Naive thymus-derived CD4-positive, alpha-beta T cell (primary cell): ENCODE measurements around the gene NEMP2. TPM values are rescaled to one million over a fixed set of nuclear protein-coding genes. Genes with fewer than 3 reads are reported as not detected.

ENCODE experiments used
- ATAC-seq: fragments of 150-1000 bp; cut with Tn5 transposase; 2 replicates; pipeline ENCODE4 v1.10.0; 2021; ENCODE audit warnings: mild to moderate bottlenecking, moderate library complexity
- CTCF ChIA-PET: fragments of 350-600 bp; sonication (Branson Sonifier 250); formaldehyde crosslinking; loops from one replicate; lab custom pipeline; 2021; ENCODE audit warnings: antibody characterized with exemption; lab: Charles Lee
- POLR2A ChIA-PET: fragments of 350-600 bp; sonication (Branson Sonifier 250); formaldehyde crosslinking; loops from one replicate; lab custom pipeline; 2021; ENCODE audit warnings: antibody characterized with exemption, inconsistent platforms; lab: Charles Lee
- DNase-seq, 9 donors: peaks; one replicate each; pipeline versions ENCODE4 v3.0.0 to v3.0.0-alpha.2; 2020 to 2022; ENCODE audit warnings: mixed read lengths in 1 of 9
- H3K27ac ChIP-seq: one replicate; pipeline ENCODE4 v1.7.0; 2013; ENCODE audit warnings: mild to moderate bottlenecking, low read depth, low read length, moderate library complexity
- H3K27me3 ChIP-seq, 2 donors: one replicate each; pipeline ENCODE4 v1.7.0; 2013; ENCODE audit warnings: low read length in 2 of 2, mild to moderate bottlenecking in 2 of 2, moderate library complexity in 2 of 2; ENCODE audit not compliant: control insufficient read depth in 2 of 2, insufficient read depth in 2 of 2
- H3K36me3 ChIP-seq, 3 experiments: 1 replicate in 2 of 3; 2 replicates in 1 of 3; pipeline ENCODE4 v1.7.0; 2013; ENCODE audit warnings: low read length in 3 of 3, mild to moderate bottlenecking in 3 of 3, moderate library complexity in 1 of 3; ENCODE audit not compliant: insufficient read depth in 3 of 3, control insufficient read depth in 2 of 3
- H3K4me1 ChIP-seq, 2 donors: one replicate each; pipeline ENCODE4 v1.7.0; 2013; ENCODE audit warnings: low read length in 2 of 2, mild to moderate bottlenecking in 2 of 2, moderate library complexity in 1 of 2; ENCODE audit not compliant: control insufficient read depth in 2 of 2, insufficient read depth in 2 of 2
- H3K4me3 ChIP-seq: 2 replicates; pipeline ENCODE4 v1.7.0; 2013; ENCODE audit warnings: mild to moderate bottlenecking, low read length
- H3K9me3 ChIP-seq, 3 experiments: 1 replicate in 2 of 3; 2 replicates in 1 of 3; pipeline ENCODE4 v1.7.0; 2013; ENCODE audit warnings: low read length in 3 of 3; ENCODE audit not compliant: control insufficient read depth in 2 of 3
- H3K27ac Mint-ChIP-seq, 9 donors: one replicate each; pipeline ENCODE4 v1.8.0; 2020 to 2022; ENCODE audit warnings: mixed read lengths in 9 of 9, mild to moderate bottlenecking in 8 of 9, moderate library complexity in 5 of 9, inconsistent platforms in 2 of 9
- H3K27me3 Mint-ChIP-seq, 5 donors: one replicate each; pipeline ENCODE4 v1.8.0; 2021 to 2022; ENCODE audit warnings: mixed read lengths in 5 of 5, mild to moderate bottlenecking in 1 of 5
- H3K36me3 Mint-ChIP-seq, 5 donors: one replicate each; pipeline ENCODE4 v1.8.0; 2020 to 2022; ENCODE audit warnings: mixed read lengths in 5 of 5, mild to moderate bottlenecking in 3 of 5, inconsistent platforms in 1 of 5
- H3K4me1 Mint-ChIP-seq, 7 donors: one replicate each; pipeline ENCODE4 v1.8.0; 2020 to 2022; ENCODE audit warnings: mixed read lengths in 7 of 7, mild to moderate bottlenecking in 3 of 7, inconsistent platforms in 1 of 7
- H3K4me3 Mint-ChIP-seq, 10 donors: one replicate each; pipeline ENCODE4 v1.8.0; 2020 to 2022; ENCODE audit warnings: mild to moderate bottlenecking in 10 of 10, mixed read lengths in 10 of 10, moderate library complexity in 6 of 10, inconsistent platforms in 2 of 10
- H3K9me3 Mint-ChIP-seq, 11 donors: one replicate each; pipeline ENCODE4 v1.8.0; 2020 to 2022; ENCODE audit warnings: mixed read lengths in 11 of 11, mild to moderate bottlenecking in 4 of 11, inconsistent platforms in 1 of 11, moderate library complexity in 1 of 11
- intact Hi-C, 2 donors: fragments of 100-400 bp; cut with micrococcal nuclease; formaldehyde crosslinking; loops; one replicate each; pipeline ENCODE4 v1.15.1; 2023
- polyA plus RNA-seq, 2 donors: library from polyadenylated mRNA; unstranded; fragments of 300-500 nt; fragmentation: Illumina TruSeq; gene quantifications; one replicate each; pipeline ENCODE4 v1.2.3, GENCODE V29; 2021
- total RNA-seq, 6 experiments: library from RNA in 5 of 6; stranded (reverse) in 5 of 6; gene quantifications; 1 replicate in 5 of 6; 2 replicates in 1 of 6; pipeline ENCODE4 v1.2.3 and lab custom pipeline; 2021 to 2026

Gene NEMP2
- total and polyA plus RNA-seq, 7 experiments from 2014 or later: 10.0 to 30.8 (median 17.3) TPM

- Mint-ChIP-seq H3K9me3 (no peaks in the 10 kb centered on the region), H3K4me3 (no peak overlapping the region), H3K27ac (peak overlapping the region in 8 of 9 donors; percentile 56 to 91 (median 78)), H3K36me3 (peaks cover 11 to 44% (median 17%) of the 10 kb centered on the region in 5 donors), H3K27me3 (no peaks in the 10 kb centered on the region), H3K4me1 (peaks cover 4 to 21% (median 9%) of the 10 kb centered on the region in 7 donors)
- CTCF ChIA-PET: interaction anchor here (0.7 kb wide), 1 partner anchor 173 kb away, joined by 3 read pairs; no protein-coding TSS in a partner anchor
- Histone ChIP-seq H3K36me3 (peaks cover 8 to 54% (median 8%) of the 10 kb centered on the region in 3 experiments), H3K27ac (no peak overlapping the region), H3K4me3 (no peak overlapping the region), H3K27me3 (no peaks in the 10 kb centered on the region), H3K4me1 (no peaks in the 10 kb centered on the region), H3K9me3 (no peaks in the 10 kb centered on the region)
- POLR2A ChIA-PET: interaction anchor here (1.4 to 1.5 kb wide), 2 partner anchors 10 to 27 kb away, joined by 5 to 6 read pairs; no protein-coding TSS in a partner anchor
- intact Hi-C loops: loop anchor here in 1 of 2 donors (5.0 kb wide), 1 partner anchor 55 kb away; no protein-coding TSS in a partner anchor
- ATAC-seq (no peak), DNase-seq (no peak)
Observed at GRCh38 chr2:190507135-190507534, 27.4 kb downstream of the NEMP2 start.

DNA sequence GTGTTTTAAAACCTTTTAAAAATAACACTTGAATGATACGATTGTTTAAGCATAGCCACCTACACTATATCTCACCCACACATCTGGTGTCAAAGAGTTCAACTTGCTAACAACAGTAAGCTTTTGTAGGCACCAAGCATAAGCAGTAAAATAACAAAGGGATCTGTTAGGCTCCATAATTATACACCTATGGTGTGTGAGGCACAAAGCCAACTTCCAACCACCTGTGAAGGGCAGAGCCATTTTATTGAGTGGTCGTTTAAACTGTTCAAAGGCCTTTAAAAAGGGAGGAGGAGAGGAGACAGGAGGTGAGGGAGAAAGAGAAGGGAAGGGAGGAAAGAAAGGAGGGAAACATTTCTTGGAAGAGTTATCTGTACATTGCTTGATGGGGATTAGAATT, 27.9 kb downstream of the NEMP2 start:
- no peaks in the 10 kb centered on the region for H3K9me3 ChIP-seq
- Mint-ChIP-seq H3K36me3 (peaks cover 11 to 44% (median 17%) of the 10 kb centered on the region in 5 donors), H3K4me1 (peaks cover 4 to 21% (median 10%) of the 10 kb centered on the region in 7 donors), H3K27me3 (no peaks in the 10 kb centered on the region), H3K4me3 (no peak overlapping the region), H3K27ac (peak overlapping the region in 8 of 9 donors; percentile 39 to 91 (median 78)), H3K9me3 (no peaks in the 10 kb centered on the region)
- POLR2A ChIA-PET: interaction anchor here (1.4 to 1.5 kb wide), 2 partner anchors 10 to 27 kb away, joined by 5 to 6 read pairs; no protein-coding TSS in a partner anchor
- no peak for ATAC-seq
- H3K4me1 ChIP-seq: no peaks in the 10 kb centered on the region
- intact Hi-C loops: loop anchor here in 1 of 2 donors (5.0 kb wide), 1 partner anchor 54 kb away; no protein-coding TSS in a partner anchor
- no peak overlapping the region for H3K27ac ChIP-seq
- no peak for DNase-seq
- CTCF ChIA-PET: interaction anchor here (0.7 to 1.0 kb wide), 2 partner anchors 123 to 173 kb away, joined by 3 read pairs; no protein-coding TSS in a partner anchor
- no peaks in the 10 kb centered on the region for H3K27me3 ChIP-seq
- no peak overlapping the region for H3K4me3 ChIP-seq
- H3K36me3 ChIP-seq: peaks cover 8 to 59% (median 8%) of the 10 kb centered on the region in 3 experiments

DNA sequence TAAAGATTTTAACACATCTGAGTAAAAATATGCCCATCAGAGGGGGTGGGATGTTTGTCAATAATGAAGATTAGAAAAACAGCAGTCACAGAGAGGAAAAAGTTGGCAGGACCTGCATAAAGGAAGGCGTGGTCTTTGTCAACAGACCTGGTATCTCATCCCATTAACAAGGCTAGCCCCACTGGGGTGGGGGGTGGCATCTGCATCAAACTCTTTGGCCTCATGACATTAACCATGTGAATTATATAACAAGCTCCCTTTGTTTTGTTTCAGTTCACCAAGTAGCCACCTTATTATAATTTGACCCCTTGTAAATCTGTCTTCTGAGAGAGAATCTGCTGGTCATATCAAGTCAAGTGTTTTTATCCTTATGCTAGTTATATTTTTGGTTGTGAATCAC, 28.8 kb downstream of the NEMP2 start:
- Histone ChIP-seq H3K9me3 (no peaks in the 10 kb centered on the region), H3K27me3 (no peaks in the 10 kb centered on the region), H3K4me3 (no peak overlapping the region), H3K4me1 (no peaks in the 10 kb centered on the region), H3K27ac (no peak overlapping the region), H3K36me3 (peaks cover 8 to 68% (median 13%) of the 10 kb centered on the region in 3 experiments)
- H3K4me3 Mint-ChIP-seq: no peak overlapping the region
- ChIA-PET POLR2A (interaction anchor here (1.0 kb wide), 1 partner anchor 14 kb away, joined by 3 read pairs; no protein-coding TSS in a partner anchor), CTCF (interaction anchor here (0.6 to 1.0 kb wide), 2 partner anchors 70 to 122 kb away, joined by 3 read pairs; no protein-coding TSS in a partner anchor)
- intact Hi-C loops: loop anchor here in 1 of 2 donors (5.0 kb wide), 1 partner anchor 53 kb away; no protein-coding TSS in a partner anchor
- H3K4me1 Mint-ChIP-seq: peaks cover 5 to 25% (median 10%) of the 10 kb centered on the region in 7 donors
- DNase-seq: no peak
- no peaks in the 10 kb centered on the region for H3K27me3 Mint-ChIP-seq
- H3K36me3 Mint-ChIP-seq: peaks cover 11 to 48% (median 20%) of the 10 kb centered on the region in 5 donors
- H3K9me3 Mint-ChIP-seq: no peaks in the 10 kb centered on the region
- ATAC-seq: no peak
- H3K27ac Mint-ChIP-seq: peak overlapping the region in 7 of 9 donors; percentile 43 to 79 (median 74)

DNA sequence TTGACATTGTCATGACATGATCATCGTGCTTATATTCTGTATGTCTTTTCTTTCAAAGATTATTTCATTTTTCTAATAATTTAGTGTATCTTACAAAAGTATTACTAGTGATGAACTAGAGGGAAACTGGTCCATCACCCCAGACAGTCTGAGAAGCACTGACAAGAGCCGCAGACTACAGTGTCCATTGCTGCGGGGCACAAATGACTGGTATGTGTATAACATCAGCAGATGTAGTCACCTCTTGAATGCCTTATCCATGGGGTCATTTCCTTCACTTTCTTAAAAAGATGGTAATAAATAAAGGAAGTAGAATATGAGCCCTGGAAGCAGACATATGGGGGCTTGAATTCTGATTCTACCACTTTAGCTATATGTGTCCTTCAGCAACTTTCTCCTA, 29.6 kb downstream of the NEMP2 start:
- intact Hi-C loops: loop anchor here in 1 of 2 donors (5.0 kb wide), 1 partner anchor 53 kb away; no protein-coding TSS in a partner anchor

GRCh38 chr2:190503088-190503487, 31.4 kb downstream of the NEMP2 start:
- Histone ChIP-seq H3K27me3 (no peaks in the 10 kb centered on the region), H3K4me3 (no peak overlapping the region), H3K9me3 (no peaks in the 10 kb centered on the region), H3K4me1 (no peaks in the 10 kb centered on the region), H3K36me3 (peaks cover 18 to 76% (median 19%) of the 10 kb centered on the region in 3 experiments), H3K27ac (no peak overlapping the region)
- no peak for ATAC-seq
- Mint-ChIP-seq H3K36me3 (peaks cover 17 to 55% (median 18%) of the 10 kb centered on the region in 5 donors), H3K27me3 (no peaks in the 10 kb centered on the region), H3K9me3 (no peaks in the 10 kb centered on the region), H3K27ac (peak overlapping the region in 6 of 9 donors; percentile 2 to 84 (median 76)), H3K4me1 (peaks cover 5 to 25% (median 10%) of the 10 kb centered on the region in 7 donors), H3K4me3 (no peak overlapping the region)
- CTCF ChIA-PET: interaction anchor here (0.7 kb wide), 1 partner anchor 9 kb away, joined by 4 read pairs; no protein-coding TSS in a partner anchor
- POLR2A ChIA-PET: no interaction called here
- intact Hi-C loops: no loop called here
- DNase-seq: no peak

More for the DNA sequence above, 29.6 kb downstream of the NEMP2 start:
- Mint-ChIP-seq H3K27ac (peak overlapping the region in 1 of 9 donors; percentile 56), H3K9me3 (no peaks in the 10 kb centered on the region), H3K27me3 (no peaks in the 10 kb centered on the region), H3K4me3 (no peak overlapping the region), H3K36me3 (peaks cover 16 to 44% (median 23%) of the 10 kb centered on the region in 5 donors), H3K4me1 (peaks cover 5 to 25% (median 10%) of the 10 kb centered on the region in 7 donors)
- ATAC-seq (no peak), DNase-seq (no peak)
- Histone ChIP-seq H3K36me3 (peaks cover 13 to 69% (median 17%) of the 10 kb centered on the region in 3 experiments), H3K9me3 (no peaks in the 10 kb centered on the region), H3K4me3 (no peak overlapping the region), H3K4me1 (no peaks in the 10 kb centered on the region), H3K27me3 (no peaks in the 10 kb centered on the region), H3K27ac (no peak overlapping the region)
- CTCF ChIA-PET: no interaction called here
- POLR2A ChIA-PET: no interaction called here

DNA sequence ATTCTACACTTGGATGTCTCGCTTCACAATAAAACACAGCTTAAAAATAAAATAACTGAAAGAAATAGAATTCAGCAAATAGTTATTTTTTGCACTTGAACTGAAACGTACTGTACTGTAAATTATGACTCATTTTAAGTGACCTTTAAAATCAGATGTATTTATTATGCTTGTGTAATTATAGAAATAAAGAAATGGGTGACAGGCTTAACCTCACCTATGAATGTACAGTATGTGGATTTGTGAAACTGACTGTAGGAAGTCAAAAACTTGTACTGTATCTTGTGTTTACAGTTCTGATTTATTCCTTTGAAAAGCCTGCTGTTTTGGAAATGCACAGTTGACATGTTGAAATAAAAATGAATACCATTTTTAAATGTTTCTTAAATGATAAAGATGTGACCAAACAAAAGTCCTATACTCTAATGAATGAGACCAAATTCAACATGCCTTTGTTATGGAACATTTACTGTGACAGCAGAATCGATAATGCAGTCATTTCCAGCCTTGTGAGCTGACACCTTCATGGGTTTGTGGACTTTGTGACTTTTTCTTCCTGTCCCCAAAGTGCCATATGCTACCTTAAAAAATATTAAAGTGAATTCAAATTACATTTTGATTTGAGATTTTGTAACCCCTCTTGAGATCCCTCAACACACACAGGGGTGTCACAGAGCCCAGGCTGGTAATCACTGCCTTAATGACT, 32.7 kb downstream of the NEMP2 start:
- peaks cover 19 to 85% (median 22%) of the 10 kb centered on the region in 3 experiments for H3K36me3 ChIP-seq
- H3K27me3 ChIP-seq: no peaks in the 10 kb centered on the region
- Mint-ChIP-seq H3K27me3 (no peaks in the 10 kb centered on the region), H3K9me3 (no peaks in the 10 kb centered on the region), H3K27ac (peak overlapping the region in 4 of 9 donors; percentile 17 to 78 (median 36)), H3K36me3 (peaks cover 17 to 61% (median 18%) of the 10 kb centered on the region in 5 donors), H3K4me1 (peaks cover 5 to 25% (median 10%) of the 10 kb centered on the region in 7 donors), H3K4me3 (no peak overlapping the region)
- DNase-seq (no peak), ATAC-seq (no peak)
- H3K4me1 ChIP-seq: no peaks in the 10 kb centered on the region
- intact Hi-C loops: no loop called here
- ChIA-PET POLR2A (interaction anchor here (0.6 to 1.3 kb wide), 3 partner anchors 32 to 377 kb away, joined by 3 to 4 read pairs (median 4); no protein-coding TSS in a partner anchor), CTCF (no interaction called here)
- no peak overlapping the region for H3K27ac ChIP-seq
- H3K4me3 ChIP-seq: no peak overlapping the region
- no peaks in the 10 kb centered on the region for H3K9me3 ChIP-seq
